Measurements from ENCODE around the gene TOR3A.
"Not testable (repeated sequence)": the region's sequence is repeated elsewhere in the genome, so short reads cannot be mapped to it uniquely, and the experiment has no call there.

Gene TOR3A, protein sequence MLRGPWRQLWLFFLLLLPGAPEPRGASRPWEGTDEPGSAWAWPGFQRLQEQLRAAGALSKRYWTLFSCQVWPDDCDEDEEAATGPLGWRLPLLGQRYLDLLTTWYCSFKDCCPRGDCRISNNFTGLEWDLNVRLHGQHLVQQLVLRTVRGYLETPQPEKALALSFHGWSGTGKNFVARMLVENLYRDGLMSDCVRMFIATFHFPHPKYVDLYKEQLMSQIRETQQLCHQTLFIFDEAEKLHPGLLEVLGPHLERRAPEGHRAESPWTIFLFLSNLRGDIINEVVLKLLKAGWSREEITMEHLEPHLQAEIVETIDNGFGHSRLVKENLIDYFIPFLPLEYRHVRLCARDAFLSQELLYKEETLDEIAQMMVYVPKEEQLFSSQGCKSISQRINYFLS

DNA sequence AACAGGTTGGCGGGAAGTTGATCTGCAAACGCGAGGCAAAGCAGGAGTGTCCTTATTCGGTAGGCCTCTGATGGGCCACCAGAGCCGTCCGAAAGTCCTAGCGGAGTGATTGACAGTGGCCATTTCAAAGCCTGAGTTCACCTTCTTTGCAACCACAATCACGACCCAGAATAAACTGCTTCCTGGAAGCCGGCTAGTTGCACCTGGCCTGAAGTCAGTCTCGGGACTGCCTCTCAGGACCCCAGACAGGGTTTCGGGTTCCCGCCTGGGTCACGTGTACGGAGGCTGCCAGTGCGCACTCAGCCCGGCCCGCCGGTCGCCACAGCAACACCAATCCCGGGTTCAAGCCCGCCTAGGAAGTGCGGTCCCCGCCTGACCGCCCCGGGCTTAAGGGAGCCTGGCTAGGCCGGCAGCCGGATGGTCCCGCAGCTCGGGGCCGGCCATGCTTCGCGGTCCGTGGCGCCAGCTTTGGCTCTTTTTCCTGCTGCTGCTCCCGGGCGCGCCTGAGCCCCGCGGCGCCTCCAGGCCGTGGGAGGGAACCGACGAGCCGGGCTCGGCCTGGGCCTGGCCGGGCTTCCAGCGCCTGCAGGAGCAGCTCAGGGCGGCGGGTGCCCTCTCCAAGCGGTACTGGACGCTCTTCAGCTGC lies at the start of gene TOR3A:
Gene TOR3A (plus strand): TSS at position 384 of the 646 bp plus-strand sequence. CDS start 59 bp downstream, at position 443.
- peak; percentile 39 to 59 for DNase-seq (ENCODE audit: low read depth in 2 of 2)

DNA sequence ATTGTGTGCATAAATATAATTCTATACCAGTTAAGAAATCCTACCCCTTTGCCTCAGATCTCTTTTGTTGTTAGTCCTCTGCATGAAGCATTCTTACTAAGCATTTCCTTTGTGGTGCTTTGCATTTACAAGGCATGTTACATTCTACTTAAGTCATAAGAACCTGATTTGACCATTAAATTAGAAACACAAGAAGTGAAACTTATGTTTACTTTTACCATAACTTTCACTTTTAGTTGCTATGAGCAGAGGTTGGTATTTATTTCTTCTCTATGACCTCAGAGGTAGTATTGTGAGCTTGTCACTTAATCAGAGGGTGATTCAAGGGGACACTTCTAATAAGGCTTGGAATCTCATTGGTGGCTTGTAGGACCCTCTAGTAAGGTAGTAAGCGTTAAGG lies 47.1 kb upstream of the TOR3A start:
- no peak for DNase-seq (ENCODE audit: low read depth in 2 of 2)

DNA sequence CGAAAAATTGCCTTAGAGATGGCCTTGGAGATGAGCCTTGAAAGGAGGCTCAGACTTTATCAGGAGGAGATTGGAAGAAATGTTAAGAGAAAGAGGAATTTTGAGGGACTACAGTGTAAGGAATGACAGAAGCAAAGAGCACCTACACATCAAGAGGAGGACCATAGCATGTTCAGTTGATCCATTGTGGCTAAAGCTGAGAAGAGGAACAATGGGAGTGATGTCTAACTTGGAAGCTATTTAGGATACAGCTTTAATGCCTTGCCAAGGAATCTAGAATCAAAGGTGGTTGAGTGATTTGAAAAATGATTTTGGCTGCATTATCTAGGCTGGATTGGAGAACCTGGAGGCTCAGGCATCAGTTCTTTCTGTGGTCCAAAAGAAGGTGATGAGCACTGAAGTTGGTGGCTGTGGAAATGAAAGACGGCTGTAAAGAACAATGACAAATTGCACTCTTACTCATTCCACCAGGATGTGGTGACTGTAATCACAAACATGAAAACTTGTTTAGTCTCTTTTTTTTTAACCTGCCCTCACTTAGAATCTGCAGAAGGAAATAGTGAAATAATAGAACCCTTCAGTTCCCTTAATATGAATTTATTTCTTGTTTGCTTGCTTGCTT lies 44.9 kb upstream of the TOR3A start:
- DNase-seq (ENCODE audit: low read depth in 2 of 2): no peak

DNA sequence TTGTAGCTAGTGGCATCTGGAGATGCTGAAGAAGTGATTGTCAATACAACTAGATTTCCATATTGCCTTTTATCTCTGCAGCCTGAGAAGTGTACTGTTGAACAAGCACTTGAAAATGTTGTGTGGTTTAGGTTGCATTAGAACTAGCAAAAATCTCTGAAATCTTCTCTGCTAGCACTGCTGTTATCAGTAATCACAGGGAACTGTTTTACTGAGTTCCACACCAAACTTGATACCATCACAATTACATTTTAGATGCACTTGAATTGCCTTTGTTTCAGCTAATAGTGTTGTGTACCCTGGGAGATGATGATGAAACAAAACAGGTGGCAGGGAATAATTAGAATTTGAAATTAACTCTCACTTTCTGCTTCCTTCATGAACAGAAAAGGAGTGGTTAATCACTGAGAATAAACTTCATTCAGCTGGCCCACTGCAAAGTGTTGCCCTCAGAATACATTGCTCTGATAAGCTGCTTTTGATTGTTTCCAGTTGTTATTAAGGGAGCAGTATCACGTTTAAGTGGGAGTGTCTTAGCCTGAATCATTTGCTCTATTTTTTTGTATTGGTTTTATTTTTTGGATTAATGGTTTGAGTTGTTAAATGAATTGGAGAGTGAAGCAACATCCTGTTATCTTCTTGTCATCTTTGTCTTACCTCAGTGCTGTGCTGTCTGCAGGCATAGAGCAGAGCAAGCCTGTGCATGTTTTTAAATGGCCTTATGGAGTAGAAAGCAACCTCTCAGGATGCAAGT lies 43.2 kb upstream of the TOR3A start:
- DNase-seq (ENCODE audit: low read depth in 2 of 2): no peak

DNA sequence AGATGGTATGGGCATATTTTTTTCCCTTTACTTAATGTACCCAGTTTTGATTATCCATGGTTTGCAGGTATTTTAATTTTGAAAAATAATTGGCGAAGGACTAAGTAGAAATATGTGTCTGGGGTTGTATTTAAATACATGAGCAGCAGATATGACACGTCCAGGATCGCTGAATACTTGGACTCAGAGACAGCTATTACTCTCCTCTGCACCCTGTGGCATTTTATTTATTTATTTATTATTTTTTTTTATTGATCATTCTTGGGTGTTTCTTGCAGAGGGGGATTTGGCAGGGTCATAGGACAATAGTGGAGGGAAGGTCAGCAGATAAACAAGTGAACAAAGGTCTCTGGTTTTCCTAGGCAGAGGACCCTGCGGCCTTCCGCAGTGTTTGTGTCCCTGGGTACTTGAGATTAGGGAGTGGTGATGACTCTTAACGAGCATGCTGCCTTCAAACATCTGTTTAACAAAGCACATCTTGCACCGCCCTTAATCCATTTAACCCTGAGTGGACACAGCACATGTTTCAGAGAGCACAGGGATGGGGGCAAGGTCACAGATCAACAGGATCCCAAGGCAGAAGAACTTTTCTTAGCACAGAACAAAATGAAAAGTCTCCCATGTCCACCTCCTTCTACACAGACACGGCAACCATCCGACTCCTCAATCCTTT lies 42.2 kb upstream of the TOR3A start:
- DNase-seq (ENCODE audit: low read depth in 2 of 2): not testable (repeated sequence)

DNA sequence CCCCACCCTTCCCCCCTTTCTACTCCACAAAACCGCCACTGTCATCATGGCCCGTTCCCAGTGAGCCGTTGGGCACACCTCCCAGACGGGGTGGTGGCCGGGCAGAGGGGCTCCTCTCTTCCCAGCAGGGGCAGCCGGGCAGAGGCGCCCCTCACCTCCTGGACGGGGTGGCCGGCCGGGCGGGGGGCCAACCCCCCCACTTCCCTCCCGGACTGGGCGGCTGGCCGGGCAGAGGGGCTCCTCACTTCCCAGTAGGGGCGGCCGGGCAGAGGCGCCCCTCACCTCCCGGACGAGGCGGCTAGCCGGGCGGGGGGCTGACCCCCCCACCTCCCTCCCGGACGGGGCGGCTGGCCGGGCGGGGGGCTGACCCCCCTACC lies 41.7 kb upstream of the TOR3A start:
- DNase-seq (ENCODE audit: low read depth in 2 of 2): not testable (repeated sequence)

DNA sequence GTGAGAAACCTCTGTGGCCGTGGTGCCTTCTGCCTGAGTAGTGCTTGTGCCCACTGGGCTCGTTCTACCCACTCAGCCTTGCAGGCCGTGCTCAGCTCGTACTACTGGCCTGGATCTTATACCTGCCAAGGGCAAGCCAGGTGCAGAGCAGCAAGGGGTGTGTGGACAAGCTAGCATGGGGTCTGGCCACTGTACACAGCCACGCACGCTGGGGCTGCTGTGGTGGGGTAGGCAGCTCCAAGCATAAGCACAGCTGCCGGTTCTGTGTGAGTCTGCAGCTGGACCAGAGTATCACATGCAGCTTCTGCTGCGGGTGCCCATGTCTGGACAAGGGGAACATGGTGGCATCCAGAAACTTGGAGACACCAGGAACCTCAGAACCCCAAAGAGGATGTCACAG lies 39.8 kb upstream of the TOR3A start:
- no peak for DNase-seq (ENCODE audit: low read depth in 2 of 2)

DNA sequence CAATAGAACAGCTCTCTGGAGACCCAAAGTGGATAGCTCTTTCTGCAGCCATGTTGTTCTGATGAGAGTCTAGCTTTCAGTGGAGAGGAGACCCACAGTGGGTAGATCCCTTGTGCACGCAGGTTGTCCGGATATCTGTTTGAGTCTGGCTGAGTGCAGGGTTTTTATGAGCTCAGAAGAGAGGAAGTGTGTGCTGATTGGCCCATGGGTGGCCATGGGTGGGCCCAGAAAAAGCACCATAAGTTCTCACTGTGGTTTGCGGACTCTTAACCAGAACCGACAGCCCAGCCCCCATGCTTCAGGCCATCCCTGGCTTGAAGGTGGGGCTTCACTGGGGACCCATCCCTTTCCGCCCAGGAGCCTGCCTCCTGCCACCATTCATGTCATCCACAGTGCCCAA lies 39.2 kb upstream of the TOR3A start:
- no peak for DNase-seq (ENCODE audit: low read depth in 2 of 2)

DNA sequence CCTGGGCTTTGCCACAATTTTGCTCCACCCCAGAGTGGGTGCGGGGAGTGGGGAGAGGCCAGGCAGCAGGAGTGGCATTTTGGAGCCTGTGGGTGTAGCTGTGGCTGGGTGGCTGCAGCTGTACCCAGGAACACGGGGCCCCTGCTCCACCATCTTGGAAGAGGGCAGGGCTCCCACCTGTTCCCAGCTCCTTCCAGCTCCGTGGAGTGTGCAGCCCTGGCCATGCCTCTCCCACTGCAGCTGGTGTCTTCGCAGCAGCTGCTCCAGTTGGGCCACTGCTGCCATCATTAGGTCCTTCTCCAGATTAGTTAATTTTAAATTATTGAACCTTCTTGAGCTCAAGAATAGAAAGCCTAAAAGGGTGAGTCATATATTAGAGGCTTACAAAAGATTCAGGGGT lies 38.6 kb upstream of the TOR3A start:
- DNase-seq (ENCODE audit: low read depth in 2 of 2): no peak

DNA sequence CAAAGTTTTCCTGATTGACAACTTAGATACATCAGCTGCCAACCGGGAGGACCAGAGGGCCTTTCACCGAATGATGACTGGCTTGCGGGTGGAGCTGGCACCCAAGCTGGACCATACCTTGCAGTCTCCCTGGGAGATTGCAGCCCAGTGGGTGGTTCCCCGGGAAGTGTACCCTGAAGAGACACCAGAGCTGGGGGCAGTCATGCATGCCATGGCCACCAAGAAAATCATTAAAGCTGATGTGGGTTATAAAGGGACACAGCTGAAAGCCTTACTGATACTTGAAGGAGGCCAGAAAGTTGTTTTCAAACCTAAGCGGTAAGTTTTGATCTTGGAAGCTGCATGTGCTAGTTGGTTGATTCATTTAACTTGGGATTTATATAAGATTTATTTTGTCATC lies 38.0 kb upstream of the TOR3A start:
- DNase-seq (ENCODE audit: low read depth in 2 of 2): no peak

DNA sequence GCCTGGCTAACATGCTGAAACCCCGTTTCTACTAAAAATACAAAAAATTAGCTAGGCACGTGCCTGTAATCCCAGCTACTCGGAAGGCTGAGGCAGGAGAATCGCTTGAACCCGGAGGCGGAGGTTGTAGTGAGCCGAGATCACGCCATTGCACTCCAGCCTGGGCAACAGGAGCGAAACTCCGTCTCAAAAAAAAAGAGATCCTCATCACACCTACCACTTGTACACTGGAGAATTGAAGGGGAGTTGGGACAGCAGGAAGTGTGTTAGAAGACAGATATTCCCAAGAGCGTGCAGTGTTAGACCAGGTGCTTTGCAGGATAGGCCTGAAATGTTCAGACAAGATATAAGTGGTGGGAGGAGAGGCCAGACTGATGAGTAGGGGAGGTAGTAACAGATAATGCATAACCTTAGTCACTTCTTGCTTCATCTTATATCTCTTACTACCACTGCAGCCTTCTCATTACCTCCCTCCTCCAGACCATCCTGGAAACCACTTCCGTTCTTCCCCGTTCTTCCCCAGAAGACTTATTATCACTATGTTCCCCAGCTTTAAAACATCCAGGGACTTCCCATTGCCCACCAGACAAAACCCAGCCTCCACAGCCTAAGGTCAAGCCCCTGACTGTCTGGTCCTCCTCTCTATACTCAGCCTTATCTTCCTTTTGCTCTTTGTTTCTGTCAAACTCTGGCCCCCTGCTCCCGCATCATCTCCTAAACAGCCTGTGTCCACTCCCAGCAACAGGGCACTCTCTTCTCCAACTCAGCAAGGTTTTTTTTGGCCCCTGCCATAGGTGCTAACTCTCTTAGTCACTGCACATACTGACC lies 34.8 kb upstream of the TOR3A start:
- no peak for DNase-seq (ENCODE audit: low read depth in 2 of 2)

DNA sequence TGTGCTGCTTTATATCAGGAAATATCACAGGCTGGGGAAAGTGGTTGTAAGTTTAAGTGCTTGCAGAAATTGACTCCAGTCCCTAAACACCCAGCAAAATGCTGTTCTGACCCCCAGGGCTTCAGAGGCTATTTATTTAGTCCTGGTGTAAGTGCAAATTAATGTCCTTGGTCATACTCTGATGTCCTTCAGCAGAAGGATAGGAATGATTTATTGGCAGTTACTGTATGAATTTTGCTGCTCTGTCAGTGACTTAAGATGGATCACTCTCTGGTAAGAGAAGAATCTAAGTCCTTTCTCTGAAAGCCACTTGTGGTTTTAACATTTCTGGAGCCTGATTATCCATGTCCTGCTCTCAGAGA lies 34.3 kb upstream of the TOR3A start:
- DNase-seq (ENCODE audit: low read depth in 2 of 2): no peak

DNA sequence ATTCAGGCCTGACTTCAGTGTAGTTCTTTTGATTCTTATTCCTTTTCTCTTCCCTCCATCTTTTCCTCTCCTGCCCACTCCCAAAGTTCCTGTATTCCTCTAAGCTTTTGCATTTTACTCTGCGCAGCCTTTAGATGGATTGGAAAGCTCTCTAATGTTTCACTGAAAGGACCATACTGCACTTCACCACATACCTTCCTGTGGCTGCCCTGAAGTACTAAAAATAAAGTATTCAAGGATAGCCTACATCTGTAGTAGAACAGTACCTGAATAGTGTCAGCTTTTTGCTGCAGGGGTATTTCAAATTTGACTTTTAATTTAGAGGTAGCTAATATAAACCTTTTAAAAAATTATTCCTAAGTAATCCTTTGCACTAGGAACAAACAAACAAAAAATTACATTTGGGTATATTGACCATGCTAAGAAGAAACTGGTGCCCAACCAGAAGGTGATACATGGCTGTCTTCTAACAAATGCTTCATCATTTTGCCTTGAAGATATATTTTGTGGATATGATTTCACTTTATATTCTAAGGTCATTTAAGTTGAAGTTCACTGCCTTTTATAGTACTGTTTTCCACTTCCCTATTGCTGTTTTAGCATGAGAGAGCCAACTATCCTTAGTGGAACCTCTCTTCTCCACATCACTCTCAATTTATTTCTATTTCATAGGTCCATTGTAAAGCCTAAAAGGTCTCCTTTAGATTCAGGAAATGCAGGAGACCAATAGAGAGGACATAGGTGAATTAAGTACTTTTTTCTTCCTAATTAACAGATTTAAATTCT lies 33.3 kb upstream of the TOR3A start:
- no peak for DNase-seq (ENCODE audit: low read depth in 2 of 2)

DNA sequence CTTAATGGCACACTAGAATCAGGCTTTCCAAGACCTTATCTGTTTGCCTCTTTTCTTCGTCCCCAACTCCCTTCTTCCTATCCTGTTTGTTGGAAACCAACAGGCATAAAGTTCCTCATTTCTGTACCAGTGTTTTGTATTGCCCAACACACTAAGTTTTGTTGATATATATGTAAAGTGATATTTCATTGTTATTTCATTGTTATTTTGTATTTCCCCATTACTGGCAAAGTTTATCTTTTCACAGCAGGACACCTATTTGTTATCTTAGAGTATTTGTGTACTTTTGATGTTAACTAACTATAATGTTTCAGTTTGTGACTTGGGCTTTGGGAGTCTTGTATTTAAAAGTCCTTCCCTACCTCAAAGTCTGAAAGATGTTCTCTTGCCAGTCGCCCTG lies 29.1 kb upstream of the TOR3A start:
- DNase-seq (ENCODE audit: low read depth in 2 of 2): no peak

DNA sequence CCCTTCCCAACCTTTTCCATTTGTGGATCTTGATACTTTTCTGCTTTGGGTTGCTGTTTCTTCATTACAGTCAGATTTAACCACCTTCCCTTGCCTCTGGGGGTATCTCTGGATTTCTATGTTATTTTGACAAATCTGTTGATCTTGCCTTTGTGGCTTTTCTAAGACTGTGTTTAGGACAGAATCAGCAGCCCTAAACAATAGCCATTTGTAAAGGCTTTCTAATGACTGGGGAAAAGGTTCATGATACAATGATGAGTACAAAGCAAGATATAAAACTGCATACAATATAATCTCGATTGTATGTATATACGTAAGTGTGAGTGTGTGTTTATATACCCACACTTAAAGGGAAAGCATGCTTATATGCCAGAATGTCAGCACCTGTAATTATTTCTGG lies 28.4 kb upstream of the TOR3A start:
- no peak for DNase-seq (ENCODE audit: low read depth in 2 of 2)

DNA sequence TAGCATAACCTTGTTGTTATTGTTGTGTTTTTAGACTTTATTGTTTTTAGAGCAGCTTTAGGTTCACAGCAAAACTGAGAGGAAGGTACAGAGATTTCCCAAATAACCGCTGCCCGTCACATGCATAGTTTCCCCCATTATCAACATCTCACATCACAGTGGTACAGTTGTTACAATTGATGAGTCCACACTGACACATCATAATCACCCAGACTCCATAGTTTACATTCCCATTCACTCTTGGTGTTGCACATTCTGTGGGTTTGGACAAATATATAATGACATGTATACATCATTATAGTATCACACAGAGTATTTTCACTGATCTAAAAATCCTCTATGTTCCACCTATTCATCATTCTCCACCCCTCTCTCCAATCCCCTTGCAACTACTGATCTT lies 25.9 kb upstream of the TOR3A start:
- DNase-seq (ENCODE audit: low read depth in 2 of 2): no peak

DNA sequence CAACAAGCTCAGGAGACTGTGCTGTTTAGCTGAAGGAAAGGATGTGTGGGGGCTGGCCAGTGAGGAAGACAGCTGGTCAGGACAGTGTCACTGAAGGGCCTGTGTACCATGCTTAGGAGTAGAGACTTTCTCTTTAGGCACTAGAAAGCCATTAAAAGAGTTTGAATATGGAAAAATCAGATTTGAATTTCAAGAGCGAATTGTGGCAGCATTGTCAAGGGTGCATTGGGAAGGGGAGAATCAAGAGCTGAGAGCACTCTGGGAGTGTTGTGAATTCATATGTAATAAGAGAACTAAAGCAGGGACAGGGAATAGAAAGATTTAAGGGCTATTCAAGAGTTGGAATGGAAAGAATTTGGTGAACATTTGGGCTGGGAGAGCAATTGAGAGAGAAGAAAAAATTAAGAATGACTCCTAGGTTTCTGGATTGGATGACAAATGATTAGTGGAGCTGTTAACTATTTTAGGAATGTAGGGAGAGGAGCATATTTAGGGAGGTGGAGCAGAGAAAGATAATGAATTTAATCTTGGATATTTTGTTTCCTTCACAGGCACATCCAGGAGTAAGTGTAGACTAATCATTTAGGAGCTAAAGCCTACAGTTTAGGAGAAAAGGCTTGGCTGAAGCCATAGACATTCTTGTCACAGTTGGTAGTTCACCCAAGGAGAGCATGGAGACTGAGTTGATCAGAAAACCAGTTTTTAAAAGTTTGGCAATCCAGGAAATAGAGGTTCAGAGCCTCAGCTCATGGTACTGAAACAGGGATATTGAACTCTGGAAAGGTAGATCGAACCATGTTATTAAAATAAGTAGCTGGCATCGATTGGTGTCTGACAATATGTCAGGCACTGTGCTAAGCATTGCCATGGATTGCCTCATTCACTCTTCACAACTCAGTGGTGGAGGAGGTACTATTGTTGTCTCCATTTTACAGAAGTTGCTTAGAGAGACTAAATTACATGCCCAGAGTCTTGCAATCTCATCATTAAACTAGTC lies 23.1 kb upstream of the TOR3A start:
- DNase-seq (ENCODE audit: low read depth in 2 of 2): peak; percentile 74 to 75

DNA sequence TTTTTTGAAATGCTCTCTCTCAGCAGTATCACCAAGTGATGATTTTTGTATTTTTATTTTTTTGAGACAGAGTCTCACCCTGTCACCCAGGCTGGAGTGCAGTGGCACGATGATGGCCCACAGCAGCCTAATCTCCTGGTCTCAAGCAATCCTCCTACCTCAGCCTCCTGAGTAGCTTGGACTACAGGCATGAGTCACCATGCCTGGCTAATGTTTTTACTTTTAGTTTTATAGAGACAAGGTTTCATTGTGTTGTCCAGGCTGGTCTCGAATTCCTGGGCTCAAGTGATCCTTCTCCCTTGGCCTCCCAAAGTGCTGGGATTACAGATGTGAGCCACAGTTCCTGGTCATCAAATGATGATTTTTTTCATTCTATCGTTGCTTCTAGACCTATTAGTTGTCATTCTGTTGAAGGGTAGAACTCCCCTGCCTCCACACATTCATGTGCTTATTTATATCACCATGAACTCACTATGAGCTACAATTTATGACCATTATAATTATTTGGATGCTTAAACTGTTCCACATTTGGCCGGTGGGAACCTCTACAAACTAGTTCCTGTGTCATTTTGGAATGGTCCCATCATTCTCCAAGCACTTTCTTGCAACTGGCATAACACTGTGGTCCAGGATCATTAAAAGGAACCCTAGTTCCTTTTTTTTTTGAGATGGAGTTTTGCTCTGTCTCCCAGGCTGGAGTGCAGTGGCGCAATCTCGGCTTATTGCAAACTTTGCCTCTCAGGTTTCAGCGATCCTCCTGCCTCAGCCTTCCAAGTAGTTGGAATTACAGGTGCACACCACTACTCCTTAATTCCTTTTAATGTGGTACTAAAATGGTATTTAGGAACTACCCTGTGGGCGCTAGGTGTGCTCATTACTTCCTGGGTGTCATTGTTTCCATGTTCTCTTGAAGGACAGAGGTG lies 20.2 kb upstream of the TOR3A start:
- DNase-seq (ENCODE audit: low read depth in 2 of 2): no peak

Measured in fibroblast of skin of left biceps (primary cell).